ENCODE data around the gene CCDC141. TPM values are rescaled to one million over a fixed set of nuclear protein-coding genes. Genes with fewer than 3 reads are reported as not detected.

CCDC141 gene
- total RNA-seq, 2 donors from 2014 or later = 118 to 142 TPM

- no peak overlapping the region for H3K27ac ChIP-seq (ENCODE audit: low read depth, low read length)
- Mint-ChIP-seq H3K27ac (no peak overlapping the region), H3K9me3 (peaks cover 15% of the 10 kb centered on the region), H3K36me3 (ENCODE audit: low read depth) (peaks cover 41% of the 10 kb centered on the region), H3K4me3 (no peak overlapping the region), H3K4me1 (no peaks in the 10 kb centered on the region), H3K27me3 (ENCODE audit: insufficient read depth) (no peaks in the 10 kb centered on the region)
- no peaks in the 10 kb centered on the region for H3K4me1 ChIP-seq (ENCODE audit: control insufficient read depth, insufficient read depth, low read length)
- 97% methylated on average over 2 of the region's 2 CpGs; no CpG with 5 or more reads in 1 of the 2 experiments for WGBS, 2 experiments (ENCODE audit: insufficient coverage in 1 of 2, insufficient read length in 1 of 2)
- H3K36me3 ChIP-seq (ENCODE audit: control insufficient read depth, insufficient read depth, low read length) = peaks cover 51% of the 10 kb centered on the region
- no peak overlapping the region for H3K4me3 ChIP-seq (ENCODE audit: low read length)
- H3K27me3 ChIP-seq (ENCODE audit: control insufficient read depth, insufficient read depth, low read length, poor library complexity, severe bottlenecking) = no peaks in the 10 kb centered on the region
- no peaks in the 10 kb centered on the region for H3K9me3 ChIP-seq (ENCODE audit: control insufficient read depth, low read length)
- no peak overlapping the region for H3K9ac ChIP-seq (ENCODE audit: extremely low read depth, low read length, poor library complexity, severe bottlenecking)
- no peak for DNase-seq
- TF ChIP-seq, protein P1, sequence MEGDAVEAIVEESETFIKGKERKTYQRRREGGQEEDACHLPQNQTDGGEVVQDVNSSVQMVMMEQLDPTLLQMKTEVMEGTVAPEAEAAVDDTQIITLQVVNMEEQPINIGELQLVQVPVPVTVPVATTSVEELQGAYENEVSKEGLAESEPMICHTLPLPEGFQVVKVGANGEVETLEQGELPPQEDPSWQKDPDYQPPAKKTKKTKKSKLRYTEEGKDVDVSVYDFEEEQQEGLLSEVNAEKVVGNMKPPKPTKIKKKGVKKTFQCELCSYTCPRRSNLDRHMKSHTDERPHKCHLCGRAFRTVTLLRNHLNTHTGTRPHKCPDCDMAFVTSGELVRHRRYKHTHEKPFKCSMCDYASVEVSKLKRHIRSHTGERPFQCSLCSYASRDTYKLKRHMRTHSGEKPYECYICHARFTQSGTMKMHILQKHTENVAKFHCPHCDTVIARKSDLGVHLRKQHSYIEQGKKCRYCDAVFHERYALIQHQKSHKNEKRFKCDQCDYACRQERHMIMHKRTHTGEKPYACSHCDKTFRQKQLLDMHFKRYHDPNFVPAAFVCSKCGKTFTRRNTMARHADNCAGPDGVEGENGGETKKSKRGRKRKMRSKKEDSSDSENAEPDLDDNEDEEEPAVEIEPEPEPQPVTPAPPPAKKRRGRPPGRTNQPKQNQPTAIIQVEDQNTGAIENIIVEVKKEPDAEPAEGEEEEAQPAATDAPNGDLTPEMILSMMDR (conservative IDR thresholded peaks at IDR 0.05) = no peak
These were observed 69.1 kb downstream of the CCDC141 start for GRCh38 chr2:178980815-178981214.

DNA sequence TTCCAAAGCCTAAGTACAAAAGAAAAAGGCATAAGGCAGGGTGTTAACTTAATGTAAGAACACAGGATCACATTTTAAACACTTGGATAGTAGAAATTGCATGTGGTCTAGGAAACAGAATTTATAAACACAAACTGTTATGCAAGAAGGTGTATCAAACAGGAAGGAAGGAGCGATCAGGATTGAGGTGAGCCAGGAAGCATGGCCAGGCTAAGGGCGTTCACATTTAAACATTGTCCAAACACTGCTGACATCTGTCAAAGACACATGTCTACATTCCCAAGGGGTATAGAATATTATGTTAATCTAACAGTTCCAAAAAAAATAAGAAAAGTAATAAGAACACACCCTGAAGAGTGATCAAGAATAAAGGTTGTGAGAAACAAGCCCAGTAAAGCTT is 71.3 kb downstream of the CCDC141 start:
- Mint-ChIP-seq H3K27me3 (ENCODE audit: insufficient read depth) (no peaks in the 10 kb centered on the region), H3K4me1 (peaks cover 2% of the 10 kb centered on the region), H3K27ac (no peak overlapping the region), H3K4me3 (no peak overlapping the region), H3K36me3 (ENCODE audit: low read depth) (peaks cover 47% of the 10 kb centered on the region), H3K9me3 (peaks cover 14% of the 10 kb centered on the region)
- Histone ChIP-seq H3K9ac (ENCODE audit: extremely low read depth, low read length, poor library complexity, severe bottlenecking) (no peak overlapping the region), H3K27ac (ENCODE audit: low read depth, low read length) (no peak overlapping the region), H3K36me3 (ENCODE audit: control insufficient read depth, insufficient read depth, low read length) (peaks cover 71% of the 10 kb centered on the region), H3K27me3 (ENCODE audit: control insufficient read depth, insufficient read depth, low read length, poor library complexity, severe bottlenecking) (no peaks in the 10 kb centered on the region), H3K4me1 (ENCODE audit: control insufficient read depth, insufficient read depth, low read length) (no peaks in the 10 kb centered on the region), H3K4me3 (ENCODE audit: low read length) (no peak overlapping the region), H3K9me3 (ENCODE audit: control insufficient read depth, low read length) (no peaks in the 10 kb centered on the region)
- 46% methylated on average over 2 of the region's 2 CpGs; no CpG with 5 or more reads in 1 of the 2 experiments for WGBS, 2 experiments (ENCODE audit: insufficient coverage in 1 of 2, insufficient read length in 1 of 2)
- DNase-seq = no peak
- TF ChIP-seq, protein P1 (conservative IDR thresholded peaks at IDR 0.05) = no peak

GRCh38 chr2:178976351-178976750 is 73.6 kb downstream of the CCDC141 start:
- no peaks in the 10 kb centered on the region for H3K4me1 ChIP-seq (ENCODE audit: control insufficient read depth, insufficient read depth, low read length)
- H3K9me3 ChIP-seq (ENCODE audit: control insufficient read depth, low read length) = peaks cover 4% of the 10 kb centered on the region
- TF ChIP-seq, protein P1 (conservative IDR thresholded peaks at IDR 0.05) = no peak
- no peak for DNase-seq
- H3K27me3 ChIP-seq (ENCODE audit: control insufficient read depth, insufficient read depth, low read length, poor library complexity, severe bottlenecking) = no peaks in the 10 kb centered on the region
- Mint-ChIP-seq H3K27ac (no peak overlapping the region), H3K27me3 (ENCODE audit: insufficient read depth) (no peaks in the 10 kb centered on the region), H3K9me3 (no peaks in the 10 kb centered on the region), H3K36me3 (ENCODE audit: low read depth) (peaks cover 57% of the 10 kb centered on the region), H3K4me3 (no peak overlapping the region), H3K4me1 (peaks cover 2% of the 10 kb centered on the region)
- 89% methylated on average over 1 of the region's 2 CpGs; no CpG with 5 or more reads in 1 of the 2 experiments for WGBS, 2 experiments (ENCODE audit: insufficient coverage in 1 of 2, insufficient read length in 1 of 2)
- no peak overlapping the region for H3K9ac ChIP-seq (ENCODE audit: extremely low read depth, low read length, poor library complexity, severe bottlenecking)
- H3K27ac ChIP-seq (ENCODE audit: low read depth, low read length) = no peak overlapping the region
- H3K4me3 ChIP-seq (ENCODE audit: low read length) = no peak overlapping the region
- peaks cover 88% of the 10 kb centered on the region for H3K36me3 ChIP-seq (ENCODE audit: control insufficient read depth, insufficient read depth, low read length)
